ENCODE data around the gene TBCK. TPM values are rescaled to one million over a fixed set of nuclear protein-coding genes. Genes with fewer than 3 reads are reported as not detected.

The TBCK gene
- total and polyA plus RNA-seq, 7 experiments from 2014 or later: 29.5 to 70.7 (median 54.8) TPM

DNA sequence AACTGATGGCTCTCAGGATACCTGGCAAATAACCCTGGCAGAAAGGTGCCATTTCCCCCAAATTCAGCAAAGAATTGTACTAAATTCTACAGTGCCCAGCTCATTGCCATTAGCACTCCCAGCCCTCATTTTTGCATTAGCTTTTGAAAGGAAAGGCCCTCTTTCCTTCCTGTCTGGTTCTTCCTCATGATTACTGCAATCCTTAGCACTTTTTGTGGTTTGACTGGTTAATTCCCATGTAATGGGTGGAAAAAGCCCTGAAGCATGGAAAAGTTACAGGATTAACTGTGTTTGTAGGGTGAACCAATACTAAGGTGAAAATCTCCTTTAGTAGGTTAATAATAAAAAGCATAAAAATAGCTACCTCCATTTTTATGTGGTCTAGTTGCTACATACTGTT, 281.3 kb downstream of the TBCK start:
- Histone ChIP-seq H3K27me3 (ENCODE audit: control insufficient read depth in 2 of 2, insufficient read depth in 2 of 2, low read length in 2 of 2) (no peaks in the 10 kb centered on the region), H3K9me3 (ENCODE audit: control insufficient read depth in 2 of 3, low read length in 3 of 3) (no peaks in the 10 kb centered on the region), H3K4me1 (ENCODE audit: control insufficient read depth in 2 of 2, insufficient read depth in 2 of 2, low read length in 2 of 2) (no peaks in the 10 kb centered on the region), H3K36me3 (ENCODE audit: control insufficient read depth in 2 of 3, insufficient read depth in 3 of 3, low read length in 3 of 3) (no peaks in the 10 kb centered on the region), H3K4me3 (ENCODE audit: low read length) (no peak overlapping the region), H3K27ac (ENCODE audit: low read depth, low read length) (no peak overlapping the region)
- no peak overlapping the region for H3K27ac Mint-ChIP-seq
- ATAC-seq (no peak), DNase-seq (no peak)
- H3K27me3 Mint-ChIP-seq: peaks cover 0 to 24% (median 0%) of the 10 kb centered on the region in 5 donors
- intact Hi-C loops (cut with micrococcal nuclease): no loop called here
- no peak overlapping the region for H3K4me3 Mint-ChIP-seq
- peaks cover 2 to 40% (median 16%) of the 10 kb centered on the region in 11 donors for H3K9me3 Mint-ChIP-seq
- POLR2A ChIA-PET: no interaction called here
- peaks cover 0 to 18% (median 4%) of the 10 kb centered on the region in 5 donors for H3K36me3 Mint-ChIP-seq
- peaks cover 0 to 5% (median 0%) of the 10 kb centered on the region in 7 donors for H3K4me1 Mint-ChIP-seq
- CTCF ChIA-PET: no interaction called here

DNA sequence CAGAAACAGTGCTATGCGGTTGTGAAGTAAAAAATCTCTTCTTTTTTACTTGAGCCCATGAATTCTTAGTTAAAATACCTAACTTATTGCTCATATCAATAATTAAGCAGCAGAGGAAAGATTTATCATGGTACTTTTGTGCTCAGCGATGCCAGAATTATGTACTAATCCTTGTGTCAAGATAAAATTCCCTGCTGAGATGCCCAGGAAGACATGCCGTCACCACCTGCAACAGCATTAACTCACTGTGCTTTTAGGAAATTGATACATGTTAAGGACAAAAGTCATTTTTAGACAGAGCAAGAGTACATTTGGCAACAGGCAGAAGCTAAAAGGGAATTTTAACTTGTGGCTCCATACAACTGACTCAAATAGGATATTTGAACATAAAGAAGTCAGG, 281.8 kb downstream of the TBCK start:
- peaks cover 0 to 18% (median 4%) of the 10 kb centered on the region in 5 donors for H3K36me3 Mint-ChIP-seq
- peaks cover 3 to 45% (median 20%) of the 10 kb centered on the region in 11 donors for H3K9me3 Mint-ChIP-seq
- CTCF ChIA-PET: no interaction called here
- H3K27ac Mint-ChIP-seq: no peak overlapping the region
- H3K27me3 ChIP-seq (ENCODE audit: control insufficient read depth in 2 of 2, insufficient read depth in 2 of 2, low read length in 2 of 2): no peaks in the 10 kb centered on the region
- ATAC-seq (no peak), DNase-seq (no peak)
- H3K4me3 Mint-ChIP-seq: no peak overlapping the region
- peaks cover 0 to 24% (median 0%) of the 10 kb centered on the region in 5 donors for H3K27me3 Mint-ChIP-seq
- H3K27ac ChIP-seq (ENCODE audit: low read depth, low read length): no peak overlapping the region
- no peak overlapping the region for H3K4me3 ChIP-seq (ENCODE audit: low read length)
- POLR2A ChIA-PET: no interaction called here
- intact Hi-C loops (cut with micrococcal nuclease): no loop called here
- H3K4me1 ChIP-seq (ENCODE audit: control insufficient read depth in 2 of 2, insufficient read depth in 2 of 2, low read length in 2 of 2): no peaks in the 10 kb centered on the region
- H3K36me3 ChIP-seq (ENCODE audit: control insufficient read depth in 2 of 3, insufficient read depth in 3 of 3, low read length in 3 of 3): no peaks in the 10 kb centered on the region
- peaks cover 0 to 5% (median 0%) of the 10 kb centered on the region in 7 donors for H3K4me1 Mint-ChIP-seq
- H3K9me3 ChIP-seq (ENCODE audit: control insufficient read depth in 2 of 3, low read length in 3 of 3): no peaks in the 10 kb centered on the region

DNA sequence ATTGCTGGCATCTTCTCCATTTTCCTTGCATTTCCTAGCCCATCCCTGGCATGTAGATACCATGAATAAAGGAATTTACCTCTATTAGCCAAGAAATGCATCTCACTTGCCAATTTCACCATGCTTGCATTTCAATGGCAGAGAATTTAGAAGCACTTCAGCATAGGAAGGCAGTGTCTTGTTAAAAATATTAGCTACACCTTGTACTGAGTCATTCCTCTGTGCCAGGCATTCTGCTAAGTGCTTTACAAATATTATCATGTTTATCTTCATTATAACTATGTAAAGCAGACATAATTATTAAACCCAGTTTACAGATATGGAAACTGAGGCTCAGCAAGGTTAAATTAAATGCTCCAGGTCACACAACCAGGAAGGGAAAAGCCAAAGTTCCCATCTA, 282.5 kb downstream of the TBCK start:
- Mint-ChIP-seq H3K9me3 (peaks cover 3 to 51% (median 20%) of the 10 kb centered on the region in 11 donors), H3K27me3 (peaks cover 0 to 24% (median 0%) of the 10 kb centered on the region in 5 donors), H3K4me1 (peaks cover 0 to 5% (median 0%) of the 10 kb centered on the region in 7 donors), H3K4me3 (no peak overlapping the region), H3K36me3 (peaks cover 0 to 18% (median 4%) of the 10 kb centered on the region in 5 donors), H3K27ac (no peak overlapping the region)
- H3K36me3 ChIP-seq (ENCODE audit: control insufficient read depth in 2 of 3, insufficient read depth in 3 of 3, low read length in 3 of 3): no peaks in the 10 kb centered on the region
- CTCF ChIA-PET: no interaction called here
- no peak overlapping the region for H3K27ac ChIP-seq (ENCODE audit: low read depth, low read length)
- H3K4me3 ChIP-seq (ENCODE audit: low read length): no peak overlapping the region
- intact Hi-C loops (cut with micrococcal nuclease): no loop called here
- DNase-seq: no peak
- no peak for ATAC-seq
- POLR2A ChIA-PET: no interaction called here
- H3K9me3 ChIP-seq (ENCODE audit: control insufficient read depth in 2 of 3, low read length in 3 of 3): no peaks in the 10 kb centered on the region
- H3K27me3 ChIP-seq (ENCODE audit: control insufficient read depth in 2 of 2, insufficient read depth in 2 of 2, low read length in 2 of 2): no peaks in the 10 kb centered on the region
- no peaks in the 10 kb centered on the region for H3K4me1 ChIP-seq (ENCODE audit: control insufficient read depth in 2 of 2, insufficient read depth in 2 of 2, low read length in 2 of 2)

DNA sequence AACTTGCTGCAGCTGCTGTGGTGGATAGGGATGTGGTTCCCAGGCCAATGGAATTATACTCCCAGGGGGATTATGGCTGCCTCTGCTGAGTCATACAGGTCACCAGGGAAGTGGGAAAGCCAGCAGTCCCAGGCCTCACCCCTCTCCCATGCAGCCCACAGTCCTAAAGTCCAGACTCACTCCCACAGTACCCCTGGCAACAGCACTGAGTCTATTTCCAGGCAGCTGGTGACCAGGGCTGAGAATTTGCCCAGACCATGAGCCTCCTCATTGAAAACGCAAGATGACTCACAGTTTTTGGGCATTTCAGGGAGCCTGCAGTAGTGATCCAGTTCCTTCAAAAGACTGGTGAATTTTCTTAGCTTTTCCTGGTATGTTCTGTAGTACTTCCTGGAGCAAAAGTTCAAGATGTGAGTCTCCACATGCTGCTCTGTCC, 283.1 kb downstream of the TBCK start:
- DNase-seq (no peak), ATAC-seq (no peak)
- intact Hi-C loops (cut with micrococcal nuclease): no loop called here
- Histone ChIP-seq H3K36me3 (ENCODE audit: control insufficient read depth in 2 of 3, insufficient read depth in 3 of 3, low read length in 3 of 3) (no peaks in the 10 kb centered on the region), H3K27me3 (ENCODE audit: control insufficient read depth in 2 of 2, insufficient read depth in 2 of 2, low read length in 2 of 2) (no peaks in the 10 kb centered on the region), H3K4me3 (ENCODE audit: low read length) (no peak overlapping the region), H3K4me1 (ENCODE audit: control insufficient read depth in 2 of 2, insufficient read depth in 2 of 2, low read length in 2 of 2) (no peaks in the 10 kb centered on the region), H3K9me3 (ENCODE audit: control insufficient read depth in 2 of 3, low read length in 3 of 3) (no peaks in the 10 kb centered on the region), H3K27ac (ENCODE audit: low read depth, low read length) (no peak overlapping the region)
- Mint-ChIP-seq H3K9me3 (peaks cover 3 to 57% (median 24%) of the 10 kb centered on the region in 11 donors), H3K36me3 (peaks cover 0 to 18% (median 4%) of the 10 kb centered on the region in 5 donors), H3K4me1 (peaks cover 0 to 5% (median 0%) of the 10 kb centered on the region in 7 donors), H3K27ac (no peak overlapping the region), H3K27me3 (peaks cover 0 to 28% (median 4%) of the 10 kb centered on the region in 5 donors), H3K4me3 (no peak overlapping the region)
- CTCF ChIA-PET: no interaction called here
- POLR2A ChIA-PET: no interaction called here

DNA sequence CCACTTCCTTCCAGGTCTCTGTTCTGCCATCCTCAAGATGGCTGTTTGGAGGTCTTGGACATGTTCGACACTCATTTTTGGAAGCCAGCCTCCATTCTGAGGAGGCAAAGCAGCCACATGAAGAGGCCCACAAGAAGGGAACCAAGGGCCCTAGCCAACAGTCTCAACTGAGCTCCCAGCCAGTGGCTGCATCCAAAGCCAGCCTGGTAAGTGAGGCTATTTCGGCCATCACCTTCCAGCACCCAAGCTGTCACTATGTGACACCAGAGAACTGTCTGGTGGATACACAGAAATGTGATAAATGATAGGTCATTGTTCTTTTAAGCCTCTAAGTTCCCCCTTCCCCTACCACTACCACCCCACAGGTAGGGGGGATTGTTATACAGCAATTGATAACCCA, 293.6 kb downstream of the TBCK start:
- Histone ChIP-seq H3K4me3 (ENCODE audit: low read length) (no peak overlapping the region), H3K9me3 (ENCODE audit: control insufficient read depth in 2 of 3, low read length in 3 of 3) (no peaks in the 10 kb centered on the region), H3K27me3 (ENCODE audit: control insufficient read depth in 2 of 2, insufficient read depth in 2 of 2, low read length in 2 of 2) (no peaks in the 10 kb centered on the region), H3K27ac (ENCODE audit: low read depth, low read length) (no peak overlapping the region), H3K4me1 (ENCODE audit: control insufficient read depth in 2 of 2, insufficient read depth in 2 of 2, low read length in 2 of 2) (no peaks in the 10 kb centered on the region), H3K36me3 (ENCODE audit: control insufficient read depth in 2 of 3, insufficient read depth in 3 of 3, low read length in 3 of 3) (no peaks in the 10 kb centered on the region)
- no peaks in the 10 kb centered on the region for H3K4me1 Mint-ChIP-seq
- H3K27ac Mint-ChIP-seq: no peak overlapping the region
- intact Hi-C loops (cut with micrococcal nuclease): no loop called here
- H3K27me3 Mint-ChIP-seq: peaks cover 0 to 4% (median 0%) of the 10 kb centered on the region in 5 donors
- no peak for ATAC-seq
- H3K4me3 Mint-ChIP-seq: no peak overlapping the region
- peaks cover 0 to 11% (median 1%) of the 10 kb centered on the region in 11 donors for H3K9me3 Mint-ChIP-seq
- POLR2A ChIA-PET: no interaction called here
- H3K36me3 Mint-ChIP-seq: no peaks in the 10 kb centered on the region
- CTCF ChIA-PET: no interaction called here
- no peak for DNase-seq

DNA sequence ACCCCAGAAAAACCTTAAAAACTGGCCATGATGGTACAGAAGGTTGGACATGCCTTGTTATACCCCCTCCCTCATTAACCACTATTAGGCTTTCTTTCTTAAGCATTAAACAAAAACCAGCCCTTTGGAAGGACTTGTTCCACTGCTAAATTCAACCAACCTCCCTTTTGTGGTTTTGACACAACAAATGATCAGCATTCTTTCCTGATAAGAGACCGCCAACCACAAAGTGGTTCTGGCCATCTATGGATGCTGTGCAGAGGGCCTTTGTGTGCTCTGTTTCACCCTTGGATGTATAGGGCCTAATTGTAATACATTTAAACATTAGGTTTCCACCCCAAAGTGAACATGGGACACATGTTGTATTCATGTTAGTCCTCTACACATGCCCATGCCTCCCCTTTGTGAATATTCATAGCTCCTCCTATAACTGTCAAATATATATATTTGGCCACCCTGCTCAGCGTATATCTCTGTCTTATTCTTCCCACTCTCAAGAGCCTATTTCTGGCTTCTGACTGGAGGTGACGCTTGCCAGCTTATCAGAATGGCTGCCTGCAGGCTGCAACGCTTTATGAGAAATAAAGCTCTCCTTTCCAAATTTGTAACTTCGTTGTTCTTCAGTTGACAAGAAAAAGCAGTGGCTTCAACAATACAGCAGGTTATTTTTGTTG, 294.1 kb downstream of the TBCK start:
- CTCF ChIA-PET: no interaction called here
- no peak for DNase-seq
- H3K4me3 ChIP-seq (ENCODE audit: low read length): no peak overlapping the region

DNA sequence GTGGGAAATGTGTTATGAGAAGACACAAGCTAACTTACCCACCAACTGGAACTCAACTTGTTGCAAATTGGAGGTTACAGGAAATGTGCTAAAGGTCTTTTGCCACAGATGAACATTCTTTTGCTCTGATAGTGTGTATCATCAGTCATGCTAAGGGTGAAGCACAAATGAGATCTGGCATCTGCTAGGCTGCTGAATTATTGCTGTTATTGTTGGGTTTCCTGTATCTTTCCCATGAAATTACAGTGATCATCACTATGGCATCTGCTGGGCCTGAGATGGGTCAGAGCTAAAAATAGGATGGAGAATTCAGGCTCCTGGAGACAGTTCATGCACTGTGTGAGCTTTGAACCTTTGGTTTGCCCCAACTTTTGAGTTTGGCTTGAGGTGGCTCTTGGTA, 296.2 kb downstream of the TBCK start:
- no peak for DNase-seq
- H3K36me3 Mint-ChIP-seq: peaks cover 0 to 7% (median 0%) of the 10 kb centered on the region in 5 donors
- H3K27me3 ChIP-seq (ENCODE audit: control insufficient read depth in 2 of 2, insufficient read depth in 2 of 2, low read length in 2 of 2): no peaks in the 10 kb centered on the region
- H3K9me3 Mint-ChIP-seq: peaks cover 0 to 10% (median 4%) of the 10 kb centered on the region in 11 donors
- H3K27me3 Mint-ChIP-seq: no peaks in the 10 kb centered on the region
- no peaks in the 10 kb centered on the region for H3K4me1 ChIP-seq (ENCODE audit: control insufficient read depth in 2 of 2, insufficient read depth in 2 of 2, low read length in 2 of 2)
- CTCF ChIA-PET: interaction anchor here (0.6 kb wide), 1 partner anchor 1218 kb away, joined by 3 read pairs; no protein-coding TSS in a partner anchor
- H3K4me3 Mint-ChIP-seq: no peak overlapping the region
- no peak overlapping the region for H3K4me3 ChIP-seq (ENCODE audit: low read length)
- H3K27ac ChIP-seq (ENCODE audit: low read depth, low read length): no peak overlapping the region
- POLR2A ChIA-PET: no interaction called here
- no peak for ATAC-seq
- H3K27ac Mint-ChIP-seq: no peak overlapping the region
- H3K9me3 ChIP-seq (ENCODE audit: control insufficient read depth in 2 of 3, low read length in 3 of 3): no peaks in the 10 kb centered on the region
- intact Hi-C loops (cut with micrococcal nuclease): no loop called here
- H3K36me3 ChIP-seq (ENCODE audit: control insufficient read depth in 2 of 3, insufficient read depth in 3 of 3, low read length in 3 of 3): no peaks in the 10 kb centered on the region
- no peaks in the 10 kb centered on the region for H3K4me1 Mint-ChIP-seq

More for the DNA sequence above, 294.1 kb downstream of the TBCK start:
- H3K27ac Mint-ChIP-seq: no peak overlapping the region
- H3K36me3 Mint-ChIP-seq: no peaks in the 10 kb centered on the region
- POLR2A ChIA-PET: no interaction called here
- H3K36me3 ChIP-seq (ENCODE audit: control insufficient read depth in 2 of 3, insufficient read depth in 3 of 3, low read length in 3 of 3): no peaks in the 10 kb centered on the region
- no peaks in the 10 kb centered on the region for H3K4me1 ChIP-seq (ENCODE audit: control insufficient read depth in 2 of 2, insufficient read depth in 2 of 2, low read length in 2 of 2)
- H3K4me1 Mint-ChIP-seq: no peaks in the 10 kb centered on the region
- H3K27me3 ChIP-seq (ENCODE audit: control insufficient read depth in 2 of 2, insufficient read depth in 2 of 2, low read length in 2 of 2): no peaks in the 10 kb centered on the region
- no peak overlapping the region for H3K4me3 Mint-ChIP-seq
- no peaks in the 10 kb centered on the region for H3K9me3 ChIP-seq (ENCODE audit: control insufficient read depth in 2 of 3, low read length in 3 of 3)
- intact Hi-C loops (cut with micrococcal nuclease): no loop called here
- ATAC-seq: no peak
- no peak overlapping the region for H3K27ac ChIP-seq (ENCODE audit: low read depth, low read length)
- H3K27me3 Mint-ChIP-seq: peaks cover 0 to 4% (median 0%) of the 10 kb centered on the region in 5 donors
- peaks cover 0 to 6% (median 0%) of the 10 kb centered on the region in 11 donors for H3K9me3 Mint-ChIP-seq

Measured in naive thymus-derived CD4-positive, alpha-beta T cell (primary cell).